Heart right ventricle (tissue), 16 donors: Measurements from ENCODE around the gene CLK3. TPM values are rescaled to one million over a fixed set of nuclear protein-coding genes. Genes with fewer than 3 reads are reported as not detected.

Experiments
- ATAC-seq, 8 donors: fragments of 200-7000 bp; cut with Tn5 transposase; one replicate each; pipeline ENCODE4 v1.9.1; 2020; ENCODE audit warnings: mild to moderate bottlenecking in 8 of 8, moderate library complexity in 8 of 8, moderate number of reproducible peaks in 1 of 8
- DNase-seq, 2 donors: peaks; one replicate each; pipeline ENCODE4 v3.0.0-alpha.2; 2020
- H3K27ac ChIP-seq, 10 donors: fragments of 200-600 bp; sonication (generic) in 2 of 10; one replicate each; pipeline versions ENCODE4 v1.5.0 to v1.8.0; 2020 to 2022; ENCODE audit warnings: mild to moderate bottlenecking in 3 of 10
- H3K27me3 ChIP-seq, 7 donors: fragments of 200-600 bp; one replicate each; pipeline ENCODE4 v1.8.0; 2021 to 2022; ENCODE audit warnings: mild to moderate bottlenecking in 2 of 7
- H3K36me3 ChIP-seq, 9 donors: fragments of 200-600 bp; sonication (generic) in 1 of 9; one replicate each; pipeline versions ENCODE4 v1.5.0 to v1.8.0; 2020 to 2022; ENCODE audit warnings: mild to moderate bottlenecking in 2 of 9
- H3K4me1 ChIP-seq, 9 donors: fragments of 200-600 bp; sonication (generic) in 1 of 9; one replicate each; pipeline versions ENCODE4 v1.5.0 to v1.8.0; 2020 to 2022; ENCODE audit warnings: mild to moderate bottlenecking in 4 of 9
- H3K4me3 ChIP-seq, 10 donors: fragments of 200-600 bp; sonication (generic) in 2 of 10; one replicate each; pipeline versions ENCODE4 v1.5.0 to v1.8.0; 2020 to 2022; ENCODE audit warnings: mild to moderate bottlenecking in 7 of 10, moderate library complexity in 2 of 10
- H3K9me3 ChIP-seq, 11 donors: fragments of 200-600 bp in 10 of 11; sonication (generic) in 2 of 11; one replicate each; pipeline versions ENCODE4 v1.5.0 to v1.8.0; 2013 to 2022; ENCODE audit warnings: mild to moderate bottlenecking in 2 of 11, control low read depth in 1 of 11, moderate library complexity in 1 of 11
- WGBS, 2 donors: extraction: QIAGEN DNeasy Blood & Tissue Kit; methylation state at CpG; one replicate each; pipeline ENCODE4 v1.1.7; 2013; ENCODE audit warnings: inconsistent platforms in 1 of 2; 5-methylcytosine and 5-hydroxymethylcytosine counted together
- intact Hi-C, 10 donors: fragments of 100-400 bp; cut with DNase I; formaldehyde crosslinking; loops; one replicate each; pipeline versions ENCODE4 v1.11.1 to v1.14.2; 2022
- polyA plus RNA-seq, 2 donors: library from polyadenylated mRNA; stranded (reverse); fragments of 200-250 nt; gene quantifications; one replicate each; pipeline ENCODE4 v1.2.3, GENCODE V29; 2013
- total RNA-seq, 10 donors: library from RNA; stranded (reverse); fragmentation: NEBNext Ultra II Directional in 3 of 10; extraction: Animal tissue kit (Norgen Biotek cat#: 25700) in 3 of 10; gene quantifications; one replicate each; pipeline versions ENCODE4 v1.2.1 to v1.2.4, GENCODE V29; 2021 to 2023
- TF ChIP-seq, protein P1 (sequence below), 9 donors: fragments of 200-600 bp; sonication (generic) in 2 of 9; IDR thresholded peaks; one replicate each; pipeline versions ENCODE4 v1.5.0 to v1.8.0; 2021 to 2022; ENCODE audit warnings: antibody characterized with exemption in 9 of 9, mild to moderate bottlenecking in 5 of 9, moderate library complexity in 1 of 9
- donor health status: Arrhythmogenic right ventricular cardiomyopathy.
- donor health status: ischemic (EF 13 %, LVEDD 7.1; RV severe dilation, severe dysfunction).
- donor health status: healthy with polysubstance abuse.
- donor health status: DM: no; HTN: yes; CAD: no.
- donor health status: DM: no; HTN: no; CAD: no.
- donor health status: ischemic (EF 25% LVEDD 6.9; RV normal size, moderate dysfunction).
- donor health status: ischemic (EF 25% LVEDD 5.7; RV mildly dilated, moderate dysfunction).
- donor health status: healthy.
- donor health status: DM: yes; HTN: yes; CAD: no.
- donor health status: Ischemic cardiomyopathy.
- donor health status: ischemic (EF 35%, LVEDD 5.7; RV mildly dilated, moderate dysfunction).
- donor health status: nonischemic (EF 11% LVEDD 7.7; RV severe dilation, severe dysfunction).
- donor health status: DM: yes; HTN: yes; CAD: no.
- donor health status: PGD.
- donor health status: ischemic (EF 29% LVEDD 5.4; RV normal size, mild dysfunction).
- donor health status: nonischemic (EF 23%, LVEDD 6.1; RV moderate dilation, normal function).

Gene CLK3
- total and polyA plus RNA-seq, 12 donors, result 27.7 to 73.6 (median 45.2) TPM

DNA sequence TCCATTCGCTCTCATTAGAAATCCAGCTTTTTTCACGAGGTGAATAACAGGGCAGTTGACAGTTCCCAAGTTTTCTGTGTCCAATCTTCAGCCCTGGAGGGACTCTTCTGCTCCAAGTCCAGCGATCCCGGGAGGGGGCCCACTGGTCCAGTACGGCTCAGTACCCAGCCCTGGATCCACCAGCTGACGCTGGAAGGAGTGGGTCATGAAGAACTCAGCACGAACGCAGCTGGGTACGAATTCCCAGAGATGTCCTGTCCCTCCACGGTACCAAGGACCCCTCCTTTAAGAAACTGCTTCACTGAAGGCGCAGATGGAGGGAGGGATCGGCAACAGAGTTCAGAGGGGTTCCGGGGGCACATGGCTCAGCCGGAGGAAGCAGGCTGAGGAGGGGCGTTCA, 16.5 kb upstream of the CLK3 start:
- 58 to 67% methylated on average over 15 of the region's 15 CpGs for WGBS, 2 donors
- peak overlapping the region; percentile 73 to 95 (median 90) for H3K27ac ChIP-seq
- ATAC-seq, result peak in 1 of 8 donors; percentile 40

DNA sequence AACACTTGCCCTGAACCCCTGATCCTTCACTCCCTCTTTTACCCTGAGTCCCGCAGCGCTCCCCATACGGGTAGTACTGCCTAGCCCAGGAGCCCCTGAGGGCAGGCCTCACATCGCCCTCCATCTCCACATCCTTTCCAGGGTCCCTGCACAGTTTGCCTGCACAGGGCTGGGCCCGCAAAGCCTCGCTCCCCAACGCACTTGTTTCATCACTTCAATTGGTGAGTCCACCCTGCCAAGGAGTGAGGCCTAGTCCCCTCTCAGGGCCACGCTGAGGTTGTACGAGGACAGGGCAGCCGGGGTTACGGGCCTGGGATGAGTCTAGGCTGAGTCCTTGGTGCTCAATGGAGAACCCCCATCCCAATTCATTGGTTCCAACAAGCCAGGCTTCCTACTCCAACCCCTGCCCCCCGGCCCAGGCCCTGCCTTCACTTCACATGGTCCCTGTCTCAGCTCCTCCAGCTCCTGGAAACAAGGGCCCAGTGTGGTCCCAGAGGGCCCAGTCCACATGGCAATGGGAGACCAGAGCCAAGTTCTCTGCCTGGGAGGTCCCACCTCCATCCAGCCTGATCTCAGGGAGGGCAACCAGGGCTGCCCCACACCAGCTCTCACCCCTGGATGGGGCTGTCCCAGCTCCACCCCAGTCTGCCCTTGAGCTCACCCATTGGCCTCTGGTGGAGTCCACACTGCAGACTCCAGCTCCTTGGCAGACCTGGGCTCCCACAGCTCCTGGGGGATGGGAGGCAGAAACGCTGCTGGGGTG, 12.4 kb upstream of the CLK3 start:
- Histone ChIP-seq H3K36me3 (no peaks in the 10 kb centered on the region), H3K9me3 (no peaks in the 10 kb centered on the region), H3K27ac (no peak overlapping the region), H3K27me3 (no peaks in the 10 kb centered on the region), H3K4me3 (no peak overlapping the region), H3K4me1 (peaks cover 5 to 34% (median 12%) of the 10 kb centered on the region in 9 donors)
- TF ChIP-seq, protein P1, sequence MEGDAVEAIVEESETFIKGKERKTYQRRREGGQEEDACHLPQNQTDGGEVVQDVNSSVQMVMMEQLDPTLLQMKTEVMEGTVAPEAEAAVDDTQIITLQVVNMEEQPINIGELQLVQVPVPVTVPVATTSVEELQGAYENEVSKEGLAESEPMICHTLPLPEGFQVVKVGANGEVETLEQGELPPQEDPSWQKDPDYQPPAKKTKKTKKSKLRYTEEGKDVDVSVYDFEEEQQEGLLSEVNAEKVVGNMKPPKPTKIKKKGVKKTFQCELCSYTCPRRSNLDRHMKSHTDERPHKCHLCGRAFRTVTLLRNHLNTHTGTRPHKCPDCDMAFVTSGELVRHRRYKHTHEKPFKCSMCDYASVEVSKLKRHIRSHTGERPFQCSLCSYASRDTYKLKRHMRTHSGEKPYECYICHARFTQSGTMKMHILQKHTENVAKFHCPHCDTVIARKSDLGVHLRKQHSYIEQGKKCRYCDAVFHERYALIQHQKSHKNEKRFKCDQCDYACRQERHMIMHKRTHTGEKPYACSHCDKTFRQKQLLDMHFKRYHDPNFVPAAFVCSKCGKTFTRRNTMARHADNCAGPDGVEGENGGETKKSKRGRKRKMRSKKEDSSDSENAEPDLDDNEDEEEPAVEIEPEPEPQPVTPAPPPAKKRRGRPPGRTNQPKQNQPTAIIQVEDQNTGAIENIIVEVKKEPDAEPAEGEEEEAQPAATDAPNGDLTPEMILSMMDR (IDR thresholded peaks at IDR 0.05), result no peak
- DNase-seq (peak in 1 of 2 donors; percentile 6), ATAC-seq (no peak)
- intact Hi-C loops, result loop anchor here in 1 of 10 donors (5.0 kb wide), 1 partner anchor 61 kb away; the partner anchor contains the start of gene ARID3B
- 89 to 91% methylated on average over 13 of the region's 13 CpGs for WGBS, 2 donors

More for the DNA sequence above, 16.5 kb upstream of the CLK3 start:
- Histone ChIP-seq H3K36me3 (peaks cover 0 to 17% (median 0%) of the 10 kb centered on the region in 9 donors), H3K27me3 (no peaks in the 10 kb centered on the region), H3K4me3 (peak overlapping the region; percentile 58 to 81 (median 65)), H3K4me1 (peaks cover 8 to 34% (median 16%) of the 10 kb centered on the region in 9 donors), H3K9me3 (no peaks in the 10 kb centered on the region)
- TF ChIP-seq, protein P1 (IDR thresholded peaks at IDR 0.05), result no peak
- intact Hi-C loops, result loop anchor here in 3 of 10 donors (5.0 kb wide), 2 partner anchors 52 to 57 kb away; partner anchors contain the start of gene ARID3B (in 2 of the 3)
- DNase-seq, result no peak

- intact Hi-C loops, result loop anchor here in 1 of 10 donors (5.0 kb wide), 1 partner anchor 62 kb away; the partner anchor contains the start of gene ARID3B
- ATAC-seq, result peak in 1 of 8 donors; percentile 5
- WGBS, 2 donors, result 86 to 91% methylated on average over 11 of the region's 11 CpGs
- no peak overlapping the region for H3K4me3 ChIP-seq
- no peaks in the 10 kb centered on the region for H3K27me3 ChIP-seq
- no peaks in the 10 kb centered on the region for H3K36me3 ChIP-seq
- no peak for DNase-seq
- no peak overlapping the region for H3K27ac ChIP-seq
- H3K4me1 ChIP-seq, result peaks cover 5 to 30% (median 12%) of the 10 kb centered on the region in 9 donors
- TF ChIP-seq, protein P1 (IDR thresholded peaks at IDR 0.05), result no peak
- no peaks in the 10 kb centered on the region for H3K9me3 ChIP-seq
These were observed 11.6 kb upstream of the CLK3 start for GRCh38 chr15:74603789-74604705.
